KMS-11 (cell line): ENCODE data around the gene KNCN.

Experiments used
- H2AFZ ChIP-seq: fragments of 200-600 bp; sonication (generic); 2 replicates; pipeline ENCODE4 v1.6.1; 2016; ENCODE audit warnings: antibody characterized with exemption, mixed run types, low read depth
- H3K27ac ChIP-seq: fragments of 200-600 bp; sonication (generic); 2 replicates; pipeline ENCODE4 v1.6.1; 2016; ENCODE audit warnings: mild to moderate bottlenecking, mixed run types
- H3K27me3 ChIP-seq: fragments of 200-600 bp; sonication (generic); 2 replicates; pipeline ENCODE4 v1.6.1; 2017; ENCODE audit warnings: mild to moderate bottlenecking, low read depth, mixed run types, moderate library complexity; ENCODE audit not compliant: insufficient read depth
- H3K36me3 ChIP-seq: fragments of 200-600 bp; sonication (generic); 2 replicates; pipeline ENCODE4 v1.6.1; 2017; ENCODE audit warnings: mild to moderate bottlenecking, mixed run types; ENCODE audit not compliant: insufficient read depth
- H3K4me1 ChIP-seq: fragments of 200-600 bp; sonication (generic); 2 replicates; pipeline ENCODE4 v1.6.1; 2016; ENCODE audit warnings: mild to moderate bottlenecking, low read depth, mixed run types; ENCODE audit not compliant: poor library complexity, severe bottlenecking
- H3K4me2 ChIP-seq: fragments of 200-600 bp; sonication (generic); 2 replicates; pipeline ENCODE4 v1.7.0; 2016; ENCODE audit warnings: mild to moderate bottlenecking, mixed run types
- H3K4me3 ChIP-seq: fragments of 200-600 bp; sonication (generic); IDR thresholded peaks from 2 replicates; pipeline ENCODE4 v1.6.1; 2017; ENCODE audit warnings: low read depth, low read length, mixed read lengths; ENCODE audit not compliant: insufficient read depth
- H3K79me2 ChIP-seq: fragments of 200-600 bp; sonication (generic); 2 replicates; pipeline ENCODE4 v1.6.1; 2016; ENCODE audit warnings: low read depth, mixed run types; ENCODE audit not compliant: insufficient read depth
- H3K9ac ChIP-seq: fragments of 200-600 bp; sonication (generic); 2 replicates; pipeline ENCODE4 v1.6.1; 2016; ENCODE audit warnings: mild to moderate bottlenecking, mixed run types
- H4K20me1 ChIP-seq: fragments of 200-600 bp; sonication (generic); 2 replicates; pipeline ENCODE4 v1.6.1; 2016; ENCODE audit warnings: mild to moderate bottlenecking, mixed run types; ENCODE audit not compliant: insufficient read depth
- CTCF ChIP-seq: fragments of 200-600 bp; sonication (generic); conservative IDR thresholded peaks from 2 replicates; pipeline ENCODE4 v1.6.1; 2017; ENCODE audit warnings: low read depth, mild to moderate bottlenecking, antibody characterized with exemption, low read length, moderate library complexity, mixed read lengths

The KNCN gene

GRCh38 chr1:46554597-46555381, 3.3 kb upstream of the KNCN start:
- peaks cover 6% of the 10 kb centered on the region; the same call in 1 of the 2 replicates for H3K27me3 ChIP-seq
- no peak overlapping the region for H3K9ac ChIP-seq
- no peaks in the 10 kb centered on the region for H4K20me1 ChIP-seq
- H3K4me1 ChIP-seq, result no peaks in the 10 kb centered on the region
- no peak overlapping the region for H3K4me2 ChIP-seq
- H3K27ac ChIP-seq, result no peak overlapping the region
- TF ChIP-seq CTCF, result no peak
- H3K79me2 ChIP-seq, result no peaks in the 10 kb centered on the region
- no peak overlapping the region for H2AFZ ChIP-seq
- no peaks in the 10 kb centered on the region for H3K36me3 ChIP-seq
- no peak overlapping the region for H3K4me3 ChIP-seq

GRCh38 chr1:46554236-46554596, 2.8 kb upstream of the KNCN start:
- H3K4me1 ChIP-seq, result no peaks in the 10 kb centered on the region
- no peak overlapping the region for H3K4me2 ChIP-seq
- no peak overlapping the region for H2AFZ ChIP-seq
- H3K36me3 ChIP-seq, result no peaks in the 10 kb centered on the region
- no peak for TF ChIP-seq CTCF
- H3K79me2 ChIP-seq, result no peaks in the 10 kb centered on the region
- no peaks in the 10 kb centered on the region for H4K20me1 ChIP-seq
- H3K9ac ChIP-seq, result no peak overlapping the region
- no peak overlapping the region for H3K4me3 ChIP-seq
- peaks cover 6% of the 10 kb centered on the region; the same call in 1 of the 2 replicates for H3K27me3 ChIP-seq
- no peak overlapping the region for H3K27ac ChIP-seq

GRCh38 chr1:46553506-46553905, 2.1 kb upstream of the KNCN start:
- TF ChIP-seq CTCF, result no peak
- no peaks in the 10 kb centered on the region for H3K36me3 ChIP-seq
- no peaks in the 10 kb centered on the region for H3K4me1 ChIP-seq
- H3K9ac ChIP-seq, result no peak overlapping the region
- no peaks in the 10 kb centered on the region for H4K20me1 ChIP-seq
- no peak overlapping the region for H2AFZ ChIP-seq
- H3K27me3 ChIP-seq, result peaks cover 6% of the 10 kb centered on the region; the same call in 1 of the 2 replicates
- H3K79me2 ChIP-seq, result no peaks in the 10 kb centered on the region
- H3K4me3 ChIP-seq, result no peak overlapping the region
- no peak overlapping the region for H3K27ac ChIP-seq
- H3K4me2 ChIP-seq, result no peak overlapping the region

- H3K4me2 ChIP-seq, result no peak overlapping the region
- no peaks in the 10 kb centered on the region for H3K36me3 ChIP-seq
- no peak overlapping the region for H3K4me3 ChIP-seq
- no peaks in the 10 kb centered on the region for H3K4me1 ChIP-seq
- no peak for TF ChIP-seq CTCF
- H2AFZ ChIP-seq, result no peak overlapping the region
- peaks cover 6% of the 10 kb centered on the region; the same call in 1 of the 2 replicates for H3K27me3 ChIP-seq
- H3K79me2 ChIP-seq, result no peaks in the 10 kb centered on the region
- no peak overlapping the region for H3K27ac ChIP-seq
- H3K9ac ChIP-seq, result no peak overlapping the region
- no peaks in the 10 kb centered on the region for H4K20me1 ChIP-seq
Measured at GRCh38 chr1:46552357-46553237, 1.1 kb upstream of the KNCN start.
